Left ventricle myocardium inferior (tissue), 1 donor: ENCODE data around the gene ARHGEF39. TPM values are rescaled to one million over a fixed set of nuclear protein-coding genes. Genes with fewer than 3 reads are reported as not detected.

Source experiments
- DNase-seq: peaks from one replicate; pipeline ENCODE4 v3.0.0-alpha.2; 2020
- H3K27ac ChIP-seq: fragments of 200-600 bp; replicated peaks from 2 replicates; pipeline ENCODE4 v1.8.0; 2021
- H3K27me3 ChIP-seq: fragments of 200-600 bp; 2 replicates; pipeline ENCODE4 v1.8.0; 2021; ENCODE audit warnings: low read depth
- H3K36me3 ChIP-seq: fragments of 200-600 bp; 2 replicates; pipeline ENCODE4 v1.8.0; 2021
- H3K4me1 ChIP-seq: fragments of 200-600 bp; 2 replicates; pipeline ENCODE4 v1.8.0; 2021
- H3K4me3 ChIP-seq: fragments of 200-600 bp; 2 replicates; pipeline ENCODE4 v1.8.0; 2021; ENCODE audit warnings: mild to moderate bottlenecking, moderate library complexity
- H3K9me3 ChIP-seq: fragments of 200-600 bp; replicated peaks from 2 replicates; pipeline ENCODE4 v1.8.0; 2021
- CTCF ChIP-seq: fragments of 200-600 bp; IDR thresholded peaks from 2 replicates; pipeline ENCODE4 v1.8.0; 2021; ENCODE audit warnings: antibody characterized with exemption, mild to moderate bottlenecking, borderline replicate concordance
- intact Hi-C: fragments of 100-400 bp; cut with micrococcal nuclease; formaldehyde crosslinking; loops from one replicate; pipeline ENCODE4 v1.11.0; 2022
- total RNA-seq: library from RNA; stranded (reverse); fragmentation: NEBNext Ultra II Directional; extraction: Animal tissue kit (Norgen Biotek cat#: 25700); gene quantifications from one replicate; pipeline ENCODE4 v1.2.1, GENCODE V29; 2021
- donor health status: DM: no; HTN: yes; CAD: no; lungs with severe emphysema.

Gene ARHGEF39
- total RNA-seq, 1 donor from 2014 or later = 0.27 TPM

GRCh38 chr9:35653611-35654010 is 11.4 kb downstream of the ARHGEF39 start:
- Histone ChIP-seq H3K4me1 (peaks cover 13% of the 10 kb centered on the region), H3K27ac (no peak overlapping the region), H3K27me3 (no peaks in the 10 kb centered on the region), H3K36me3 (no peaks in the 10 kb centered on the region), H3K4me3 (no peak overlapping the region), H3K9me3 (no peaks in the 10 kb centered on the region)
- intact Hi-C loops = no loop called here
- no peak for TF ChIP-seq CTCF
- no peak for DNase-seq

- intact Hi-C loops = no loop called here
- peaks cover 8% of the 10 kb centered on the region for H3K4me1 ChIP-seq
- DNase-seq = no peak
- H3K36me3 ChIP-seq = no peaks in the 10 kb centered on the region
- TF ChIP-seq CTCF = no peak
- no peak overlapping the region for H3K27ac ChIP-seq
- no peaks in the 10 kb centered on the region for H3K27me3 ChIP-seq
- no peak overlapping the region for H3K4me3 ChIP-seq
- no peaks in the 10 kb centered on the region for H3K9me3 ChIP-seq
Observed at GRCh38 chr9:35652829-35653209, 12.2 kb downstream of the ARHGEF39 start.

- no peak for TF ChIP-seq CTCF
- no peak overlapping the region for H3K27ac ChIP-seq
- DNase-seq = no peak
Observed at GRCh38 chr9:35651956-35652828, 12.8 kb downstream of the ARHGEF39 start.

GRCh38 chr9:35650341-35651158 is 14.4 kb downstream of the ARHGEF39 start, which contains the start of gene SIT1:
Gene SIT1, minus strand, starts transcription at chr9:35650931. Its CDS starts 78 bp downstream, at chr9:35650853.
- Histone ChIP-seq H3K9me3 (no peaks in the 10 kb centered on the region), H3K4me1 (peaks cover 13% of the 10 kb centered on the region), H3K27ac (no peak within 1 kb of the TSS), H3K27me3 (no peaks in the 10 kb centered on the region), H3K4me3 (no peak within 1 kb of the TSS), H3K36me3 (no peaks in the 10 kb centered on the region)
- intact Hi-C loops = no loop called here
- no peak for DNase-seq
- TF ChIP-seq CTCF = no peak

More at GRCh38 chr9:35651956-35652828, 12.8 kb downstream of the ARHGEF39 start:
- Histone ChIP-seq H3K36me3 (no peaks in the 10 kb centered on the region), H3K9me3 (no peaks in the 10 kb centered on the region), H3K4me1 (peaks cover 7% of the 10 kb centered on the region), H3K27me3 (no peaks in the 10 kb centered on the region), H3K4me3 (no peak overlapping the region)
- intact Hi-C loops = no loop called here

GRCh38 chr9:35649431-35650340 is 15.3 kb downstream of the ARHGEF39 start:
- Histone ChIP-seq H3K27me3 (no peaks in the 10 kb centered on the region), H3K4me1 (peaks cover 14% of the 10 kb centered on the region), H3K9me3 (no peaks in the 10 kb centered on the region), H3K4me3 (no peak overlapping the region), H3K27ac (no peak overlapping the region), H3K36me3 (no peaks in the 10 kb centered on the region)
- intact Hi-C loops = loop anchor here (5.0 kb wide), 1 partner anchor 83 kb away; the partner anchor contains the start of genes CREB3 and TLN1
- no peak for DNase-seq
- TF ChIP-seq CTCF = no peak
